DND-41 (cell line): ENCODE results near the gene RLN1.
"Not testable (repeated sequence)": the region's sequence is repeated elsewhere in the genome, so short reads cannot be mapped to it uniquely, and the experiment has no call there.

ENCODE experiments used
- ATAC-seq: fragments of 200-7000 bp; cut with Tn5 transposase; 3 replicates; pipeline ENCODE4 v1.9.1; 2021; ENCODE audit warnings: low read depth; ENCODE audit not compliant: insufficient read depth
- DNase-seq: peaks from one replicate; pipeline ENCODE4 v3.0.0-alpha.2; 2020
- H2AFZ ChIP-seq: 2 replicates; pipeline ENCODE4 v1.6.0; 2012; ENCODE audit warnings: low read depth, low read length
- H3K27ac ChIP-seq: 2 replicates; pipeline ENCODE4 v1.5.1; 2012; ENCODE audit warnings: low read length, inconsistent platforms
- H3K27me3 ChIP-seq: fragments of 200-600 bp; sonication (generic); 2 replicates; pipeline ENCODE4 v1.6.0; 2012; ENCODE audit warnings: low read length, mild to moderate bottlenecking, inconsistent platforms; ENCODE audit not compliant: insufficient read depth, poor library complexity
- H3K36me3 ChIP-seq: 2 replicates; pipeline ENCODE4 v1.5.1; 2012; ENCODE audit warnings: low read length, inconsistent platforms; ENCODE audit not compliant: insufficient read depth
- H3K4me1 ChIP-seq: 2 replicates; pipeline ENCODE4 v1.5.1; 2012; ENCODE audit warnings: mild to moderate bottlenecking, low read length; ENCODE audit not compliant: insufficient read depth
- H3K4me2 ChIP-seq: 2 replicates; pipeline ENCODE4 v1.6.0; 2012; ENCODE audit warnings: mild to moderate bottlenecking, moderate library complexity, low read length, inconsistent platforms; ENCODE audit not compliant: insufficient read depth
- H3K4me3 ChIP-seq, 2 experiments: fragments of 200-600 bp in 1 of 2; shearing (Covaris generic) in 1 of 2; 2 replicates each; pipeline ENCODE4 v1.5.1; 2012 to 2016; ENCODE audit warnings: inconsistent platforms in 2 of 2, low read length in 2 of 2, mild to moderate bottlenecking in 2 of 2, low read depth in 1 of 2, moderate library complexity in 1 of 2
- H3K79me2 ChIP-seq: 2 replicates; pipeline ENCODE4 v1.6.0; 2012; ENCODE audit warnings: low read length, inconsistent platforms; ENCODE audit not compliant: insufficient read depth
- H3K9ac ChIP-seq: 2 replicates; pipeline ENCODE4 v1.6.0; 2012; ENCODE audit warnings: low read depth, mild to moderate bottlenecking, inconsistent platforms, low read length, moderate library complexity
- H3K9me3 ChIP-seq: 2 replicates; pipeline ENCODE4 v1.5.1; 2012; ENCODE audit warnings: low read length, moderate library complexity, mild to moderate bottlenecking, inconsistent platforms; ENCODE audit not compliant: insufficient read depth, severe bottlenecking
- H4K20me1 ChIP-seq: 2 replicates; pipeline ENCODE4 v1.6.0; 2012; ENCODE audit warnings: low read length; ENCODE audit not compliant: insufficient read depth
- EZH2 ChIP-seq: IDR thresholded peaks from 3 replicates; pipeline ENCODE4 v1.6.1; 2012; ENCODE audit warnings: borderline replicate concordance, low read depth, mild to moderate bottlenecking, moderate library complexity, low read length, inconsistent platforms; ENCODE audit not compliant: severe bottlenecking
- TF ChIP-seq, protein P1 (sequence below): IDR thresholded peaks from 2 replicates; pipeline ENCODE4 v1.5.1; 2012; ENCODE audit warnings: borderline replicate concordance, low read length, moderate library complexity, mild to moderate bottlenecking; ENCODE audit not compliant: poor library complexity, severe bottlenecking; ENCODE audit errors: extremely low read depth

RLN1 gene

DNA sequence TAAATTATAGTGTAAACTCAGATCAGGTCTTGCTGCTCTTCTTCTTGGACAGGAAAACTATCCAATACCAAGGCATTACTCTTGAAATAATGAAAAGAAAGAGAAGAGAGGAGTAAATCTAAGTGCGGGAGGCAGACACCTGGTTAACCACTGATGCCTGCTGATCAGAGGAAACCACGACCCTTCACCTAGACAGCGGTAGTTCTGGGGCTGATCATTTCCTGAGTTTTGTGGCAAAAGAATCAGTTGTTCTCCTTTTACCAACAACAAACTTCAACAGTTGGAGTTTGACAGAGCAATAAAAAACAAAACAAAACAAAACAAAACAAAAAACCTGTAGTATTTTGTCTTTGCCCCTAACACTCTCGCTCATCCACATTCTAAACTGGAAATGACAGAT is 3.0 kb downstream of the RLN1 start:
- TF ChIP-seq EZH2: no peak
- TF ChIP-seq, protein P1, sequence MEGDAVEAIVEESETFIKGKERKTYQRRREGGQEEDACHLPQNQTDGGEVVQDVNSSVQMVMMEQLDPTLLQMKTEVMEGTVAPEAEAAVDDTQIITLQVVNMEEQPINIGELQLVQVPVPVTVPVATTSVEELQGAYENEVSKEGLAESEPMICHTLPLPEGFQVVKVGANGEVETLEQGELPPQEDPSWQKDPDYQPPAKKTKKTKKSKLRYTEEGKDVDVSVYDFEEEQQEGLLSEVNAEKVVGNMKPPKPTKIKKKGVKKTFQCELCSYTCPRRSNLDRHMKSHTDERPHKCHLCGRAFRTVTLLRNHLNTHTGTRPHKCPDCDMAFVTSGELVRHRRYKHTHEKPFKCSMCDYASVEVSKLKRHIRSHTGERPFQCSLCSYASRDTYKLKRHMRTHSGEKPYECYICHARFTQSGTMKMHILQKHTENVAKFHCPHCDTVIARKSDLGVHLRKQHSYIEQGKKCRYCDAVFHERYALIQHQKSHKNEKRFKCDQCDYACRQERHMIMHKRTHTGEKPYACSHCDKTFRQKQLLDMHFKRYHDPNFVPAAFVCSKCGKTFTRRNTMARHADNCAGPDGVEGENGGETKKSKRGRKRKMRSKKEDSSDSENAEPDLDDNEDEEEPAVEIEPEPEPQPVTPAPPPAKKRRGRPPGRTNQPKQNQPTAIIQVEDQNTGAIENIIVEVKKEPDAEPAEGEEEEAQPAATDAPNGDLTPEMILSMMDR: no peak
- Histone ChIP-seq H3K36me3 (no peaks in the 10 kb centered on the region), H3K79me2 (no peaks in the 10 kb centered on the region), H4K20me1 (no peaks in the 10 kb centered on the region), H3K4me1 (peaks cover 27% of the 10 kb centered on the region), H3K27ac (peak overlapping the region; percentile 82), H3K27me3 (no peaks in the 10 kb centered on the region), H3K9ac (peak overlapping the region; percentile 44; the same call in 1 of the 2 replicates), H3K9me3 (no peaks in the 10 kb centered on the region), H3K4me2 (peak overlapping the region; percentile 51), H3K4me3 (peak overlapping the region in 1 of 2 experiments; percentile 27; a peak in 1 of 4 replicates), H2AFZ (peak overlapping the region; percentile 47)
- DNase-seq: peak; percentile 69
- ATAC-seq: peak; percentile 99

DNA sequence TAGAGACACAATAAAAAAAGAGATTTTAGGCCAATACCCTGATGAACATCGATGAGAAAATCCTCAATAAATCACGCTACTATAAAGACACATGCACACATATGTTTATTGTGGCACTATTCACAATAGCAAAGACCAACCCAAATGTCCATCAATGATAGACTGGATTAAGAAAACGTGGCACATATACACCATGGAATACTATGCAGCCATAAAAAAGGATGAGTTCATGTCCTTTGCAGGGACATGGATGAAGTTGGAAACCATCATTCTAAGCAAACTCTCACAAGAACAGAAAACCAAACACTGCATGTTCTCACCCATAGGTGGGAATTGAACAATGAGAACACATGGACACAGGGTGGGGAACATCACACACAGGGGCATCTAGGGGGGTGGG is 8.4 kb downstream of the RLN1 start:
- ATAC-seq, DNase-seq, H3K9ac ChIP-seq, H2AFZ ChIP-seq, H3K4me2 ChIP-seq, H3K4me3 ChIP-seq, H3K79me2 ChIP-seq, H3K27me3 ChIP-seq, H3K27ac ChIP-seq, H4K20me1 ChIP-seq, H3K9me3 ChIP-seq, H3K36me3 ChIP-seq: not testable (repeated sequence)
- H3K4me1 ChIP-seq: peaks cover 18% of the 10 kb centered on the region

DNA sequence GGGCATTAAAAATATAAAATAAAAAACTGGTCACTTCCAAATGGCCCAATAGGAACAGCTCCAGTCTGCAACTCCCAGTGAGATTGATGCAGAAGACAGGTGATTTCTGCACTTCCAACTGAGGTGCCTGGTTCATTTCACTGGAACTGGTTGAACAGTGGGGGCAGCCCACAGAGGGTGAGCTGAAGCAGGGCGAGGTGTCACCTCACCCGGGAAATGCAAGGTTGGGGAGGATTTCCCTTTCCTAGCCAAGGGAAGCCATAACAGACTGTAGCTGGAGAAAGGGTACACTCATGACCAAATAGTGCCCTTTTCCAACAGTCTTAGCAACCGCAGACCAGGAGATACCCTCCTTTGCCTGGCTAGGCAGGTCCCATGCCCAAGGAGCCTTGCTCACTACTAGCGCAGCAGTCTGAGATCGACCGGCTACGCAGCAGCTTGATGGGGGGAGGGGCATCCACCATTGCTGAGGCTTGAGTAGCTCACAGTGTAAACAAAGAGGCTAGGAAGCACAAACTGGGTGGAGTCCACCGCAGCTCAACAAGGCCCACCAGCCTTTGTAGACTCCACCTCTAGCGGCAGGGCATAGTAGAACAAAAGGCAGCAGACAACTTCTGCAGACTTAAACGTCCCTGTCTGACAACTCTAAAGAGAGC is 12.7 kb downstream of the RLN1 start:
- no peak overlapping the region for H3K9ac ChIP-seq
- TF ChIP-seq, protein P1: no peak
- TF ChIP-seq EZH2: no peak
- no peaks in the 10 kb centered on the region for H3K79me2 ChIP-seq
- no peaks in the 10 kb centered on the region for H4K20me1 ChIP-seq
- no peaks in the 10 kb centered on the region for H3K9me3 ChIP-seq
- H3K36me3 ChIP-seq: no peaks in the 10 kb centered on the region
- no peak overlapping the region for H3K27ac ChIP-seq
- H3K27me3 ChIP-seq: no peaks in the 10 kb centered on the region
- no peak for DNase-seq
- H3K4me3 ChIP-seq: no peak overlapping the region
- no peak overlapping the region for H2AFZ ChIP-seq
- no peak overlapping the region for H3K4me2 ChIP-seq
- no peak for ATAC-seq
- H3K4me1 ChIP-seq: peaks cover 13% of the 10 kb centered on the region

DNA sequence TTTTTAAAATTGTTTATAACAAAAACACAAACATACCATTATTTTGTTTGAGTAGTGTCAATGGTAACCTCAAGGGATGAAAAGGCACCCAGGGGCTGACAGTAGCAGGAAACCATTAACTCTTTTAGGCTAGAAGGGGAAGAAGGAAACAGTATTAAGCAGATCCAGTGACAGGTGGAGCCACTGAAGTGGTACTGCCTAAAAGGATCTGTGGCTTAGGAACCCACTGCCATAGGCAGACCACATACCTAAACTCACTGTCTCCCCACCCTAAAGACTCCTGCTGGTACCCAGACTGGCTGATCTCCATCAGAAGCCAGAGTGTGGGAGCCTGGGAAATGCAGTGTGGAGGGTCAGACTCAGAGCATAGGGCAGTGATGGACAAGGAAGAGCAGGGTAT is 13.5 kb downstream of the RLN1 start:
- H3K79me2 ChIP-seq: no peaks in the 10 kb centered on the region
- DNase-seq (peak; percentile 42), ATAC-seq (peak; percentile 97)
- H4K20me1 ChIP-seq: no peaks in the 10 kb centered on the region
- no peak for TF ChIP-seq EZH2
- TF ChIP-seq, protein P1: no peak
- no peaks in the 10 kb centered on the region for H3K9me3 ChIP-seq
- no peaks in the 10 kb centered on the region for H3K27me3 ChIP-seq
- no peak overlapping the region for H3K9ac ChIP-seq
- no peak overlapping the region for H3K27ac ChIP-seq
- H3K4me2 ChIP-seq: no peak overlapping the region
- H3K4me3 ChIP-seq: no peak overlapping the region
- no peak overlapping the region for H2AFZ ChIP-seq
- peaks cover 13% of the 10 kb centered on the region for H3K4me1 ChIP-seq
- no peaks in the 10 kb centered on the region for H3K36me3 ChIP-seq

DNA sequence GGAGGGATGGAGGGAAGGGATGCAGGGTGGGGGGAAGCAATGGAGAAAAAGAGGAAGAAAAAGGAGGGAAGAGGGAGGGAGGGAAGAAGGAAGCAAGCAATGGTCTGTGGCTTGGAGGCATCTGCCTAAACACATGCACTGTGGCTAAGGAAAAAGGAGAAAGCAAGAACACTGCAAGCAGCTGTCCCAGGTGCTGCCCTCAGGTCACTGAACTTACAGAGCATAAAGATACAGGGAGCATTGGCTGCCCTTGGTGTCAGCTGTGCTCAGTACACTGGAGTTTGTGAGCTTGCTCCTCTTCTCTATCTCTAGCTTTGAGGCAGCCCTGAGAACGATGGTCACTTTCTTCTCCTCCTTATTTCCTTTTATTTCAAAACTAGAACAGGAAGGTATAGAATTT is 18.1 kb downstream of the RLN1 start:
- not testable (repeated sequence) for H3K27me3 ChIP-seq, H3K36me3 ChIP-seq, H3K4me2 ChIP-seq, H2AFZ ChIP-seq, H4K20me1 ChIP-seq, H3K79me2 ChIP-seq, H3K4me1 ChIP-seq, H3K9ac ChIP-seq, H3K9me3 ChIP-seq, H3K27ac ChIP-seq, H3K4me3 ChIP-seq
- ATAC-seq (peak; percentile 62; the same call in 2 of the 3 replicates), DNase-seq (peak; percentile 20)
